HepG2 (cell line): Measurements from ENCODE around the gene ESRP2. TPM values are rescaled to one million over a fixed set of nuclear protein-coding genes. Genes with fewer than 3 reads are reported as not detected.

ENCODE experiments used
- KLF15 ChIP-seq: sonication (generic); formaldehyde crosslinking; IDR thresholded peaks from 2 replicates; pipeline ENCODE4 v1.8.1; 2023; ENCODE audit warnings: borderline replicate concordance, mild to moderate bottlenecking, inconsistent platforms, missing genetic modification reagents, mixed read lengths
- NKX3-1 ChIP-seq: sonication (generic); formaldehyde crosslinking; IDR thresholded peaks from 2 replicates; pipeline ENCODE4 v1.5.0; 2020; ENCODE audit warnings: missing genetic modification reagents
- RBFOX2 ChIP-seq: fragments of 200-400 bp; formaldehyde crosslinking; IDR thresholded peaks from 2 replicates; pipeline ENCODE4 v1.6.1; 2017; ENCODE audit warnings: low read depth, mild to moderate bottlenecking, low read length
- SP1 ChIP-seq, 2 experiments: fragments of 450-650 bp in 1 of 2; sonication (generic) in 1 of 2; formaldehyde crosslinking in 1 of 2; IDR thresholded peaks; 2 replicates each; pipeline versions ENCODE4 v1.4.0 to v1.6.1; 2016 to 2020; ENCODE audit warnings: missing genetic modification reagents in 1 of 2
- TAF1 ChIP-seq: sonication (generic); formaldehyde crosslinking; IDR thresholded peaks from 2 replicates; pipeline ENCODE4 v1.4.0; 2020; ENCODE audit warnings: missing genetic modification reagents
- TAF15 ChIP-seq: fragments of 200-400 bp; formaldehyde crosslinking; IDR thresholded peaks from one replicate; pipeline ENCODE4 v1.6.1; 2018; ENCODE audit warnings: mild to moderate bottlenecking, low read depth, low read length; ENCODE audit not compliant: poor library complexity, severe bottlenecking
- TBX3 ChIP-seq: fragments of 450-650 bp; IDR thresholded peaks from 2 replicates; pipeline ENCODE4 v1.6.1; 2017; ENCODE audit warnings: antibody characterized with exemption, mild to moderate bottlenecking, inconsistent platforms, borderline replicate concordance
- ZBTB42 ChIP-seq: sonication (generic); formaldehyde crosslinking; IDR thresholded peaks from 2 replicates; pipeline ENCODE4 v1.5.0; 2020; ENCODE audit warnings: mild to moderate bottlenecking, missing genetic modification reagents
- ZBTB7A ChIP-seq: sonication (generic); formaldehyde crosslinking; IDR thresholded peaks from 2 replicates; pipeline ENCODE4 v1.8.0; 2022; ENCODE audit warnings: mild to moderate bottlenecking, missing genetic modification reagents
- ZBTB7B ChIP-seq: sonication (generic); formaldehyde crosslinking; IDR thresholded peaks from 2 replicates; pipeline ENCODE4 v1.4.0; 2020; ENCODE audit warnings: missing genetic modification reagents
- ZNF235 ChIP-seq: sonication (generic); formaldehyde crosslinking; IDR thresholded peaks from 2 replicates; pipeline ENCODE4 v1.8.1; 2023; ENCODE audit warnings: mild to moderate bottlenecking, missing genetic modification reagents, borderline replicate concordance
- polyA plus RNA-seq, 8 experiments: library from polyadenylated mRNA; depleted of rRNA in 3 of 8; stranded (reverse) in 7 of 8; unstranded in 1 of 8; fragments of >200 nt; fragmentation: Illumina TruSeq in 4 of 8; extraction: Trizol in 4 of 8; gene quantifications; 2 replicates each; pipeline versions ENCODE4 v1.2.1 to v1.2.3, GENCODE V29; 2011 to 2016; ENCODE audit warnings: low read depth in 4 of 8, missing spikeins in 1 of 8, mixed read lengths in 1 of 8; ENCODE audit not compliant: insufficient read depth in 1 of 8
- total RNA-seq, 5 experiments: library from RNA; depleted of rRNA; stranded (reverse); fragments of >200 nt; fragmentation: Illumina TruSeq; extraction: Trizol; gene quantifications; 2 replicates each; pipeline ENCODE4 v1.2.3, GENCODE V29; 2016; ENCODE audit warnings: low read depth in 1 of 5
- TF ChIP-seq, protein P1 (sequence below): IDR thresholded peaks from 2 replicates; pipeline ENCODE4 v1.6.1; 2016; ENCODE audit warnings: missing genetic modification reagents, missing compliant biosample characterization
- TF ChIP-seq, protein P2 (sequence below): sonication (generic); formaldehyde crosslinking; IDR thresholded peaks from 2 replicates; pipeline ENCODE4 v1.4.0; 2020; ENCODE audit warnings: missing genetic modification reagents, borderline replicate concordance
- TF ChIP-seq, protein P3 (sequence below): sonication (generic); formaldehyde crosslinking; IDR thresholded peaks from 2 replicates; pipeline ENCODE4 v1.5.0; 2020; ENCODE audit warnings: missing genetic modification reagents
- TF ChIP-seq, protein P4 (sequence below): IDR thresholded peaks from 2 replicates; pipeline ENCODE4 v1.6.1; 2016
- TF ChIP-seq, protein P5 (sequence below): sonication (generic); formaldehyde crosslinking; IDR thresholded peaks from 2 replicates; pipeline ENCODE4 v1.8.0; 2022; ENCODE audit warnings: low read depth, missing genetic modification reagents
- TF ChIP-seq, protein P6 (sequence below): sonication (generic); formaldehyde crosslinking; IDR thresholded peaks from 2 replicates; pipeline ENCODE4 v1.5.1; 2020; ENCODE audit warnings: mild to moderate bottlenecking, moderate library complexity, missing genetic modification reagents

ESRP2 gene
- total and polyA plus RNA-seq, 2 of the 13 experiments (the other 11 are each of a cell fraction or from before 2014, with no cell fraction given): 21.1 to 32.4 TPM

DNA sequence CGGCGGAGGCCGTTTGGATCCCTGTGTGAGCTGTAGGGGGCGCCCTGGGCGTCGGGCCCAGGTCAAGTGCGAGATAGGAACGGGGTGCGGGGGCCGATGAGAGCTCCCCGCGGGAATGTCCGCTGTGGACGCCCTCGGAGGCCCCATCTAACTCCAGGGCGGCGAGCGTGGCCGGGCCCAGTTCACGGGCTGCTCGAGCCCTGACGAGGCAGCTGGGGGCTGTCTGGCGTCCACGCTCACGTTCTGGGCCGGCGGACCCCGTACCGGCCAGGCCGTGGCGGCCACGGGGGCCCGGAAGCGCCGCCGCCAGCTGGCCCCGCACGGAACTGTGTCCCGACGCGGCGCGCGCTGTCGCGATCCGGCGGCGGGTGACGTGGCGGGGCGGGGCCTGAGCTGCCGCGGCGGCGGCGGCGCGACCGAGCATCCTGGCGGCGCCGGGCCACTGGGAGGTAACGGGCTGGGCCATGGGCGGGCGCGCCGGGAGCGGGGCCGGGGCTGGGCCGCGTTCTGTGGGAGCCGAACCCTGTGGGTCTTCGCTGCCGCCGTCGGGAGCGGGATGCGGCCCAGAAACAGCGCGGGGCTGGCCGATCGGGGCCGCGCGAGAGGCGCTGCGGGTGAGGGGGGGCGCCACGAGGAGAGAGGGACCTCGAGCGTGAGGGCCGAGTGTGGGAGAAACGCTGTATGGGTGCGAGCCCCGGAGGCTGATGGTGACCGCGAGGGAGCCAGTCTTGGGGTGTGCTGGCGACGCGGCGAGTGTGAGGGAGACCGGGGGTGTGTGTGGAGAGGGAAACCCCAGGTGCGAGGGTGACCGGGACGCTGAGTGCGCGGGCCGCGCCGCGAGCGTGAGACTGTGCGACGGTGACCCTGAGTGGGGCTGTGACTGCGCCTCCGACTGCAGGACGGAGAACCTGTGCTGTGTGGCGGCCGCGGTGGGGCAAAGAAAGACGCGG lies 28.5 kb upstream of the ESRP2 start, which contains the start of gene SLC7A6 (continued):
- TF ChIP-seq ZNF235 (CRISPR knock-in tag): peak; percentile 83
- TF ChIP-seq, protein P1, sequence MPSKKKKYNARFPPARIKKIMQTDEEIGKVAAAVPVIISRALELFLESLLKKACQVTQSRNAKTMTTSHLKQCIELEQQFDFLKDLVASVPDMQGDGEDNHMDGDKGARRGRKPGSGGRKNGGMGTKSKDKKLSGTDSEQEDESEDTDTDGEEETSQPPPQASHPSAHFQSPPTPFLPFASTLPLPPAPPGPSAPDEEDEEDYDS: peak; percentile 38; the same call in 1 of the 2 replicates
- no peak; the same call in 1 of the 2 replicates for TF ChIP-seq SP1 (IDR thresholded peaks at IDR 0.05)
- peak; percentile 57; the same call in 1 of the 2 replicates for TF ChIP-seq SP1 (CRISPR knock-in tag; IDR thresholded peaks at IDR 0.05)
- TF ChIP-seq, protein P2, sequence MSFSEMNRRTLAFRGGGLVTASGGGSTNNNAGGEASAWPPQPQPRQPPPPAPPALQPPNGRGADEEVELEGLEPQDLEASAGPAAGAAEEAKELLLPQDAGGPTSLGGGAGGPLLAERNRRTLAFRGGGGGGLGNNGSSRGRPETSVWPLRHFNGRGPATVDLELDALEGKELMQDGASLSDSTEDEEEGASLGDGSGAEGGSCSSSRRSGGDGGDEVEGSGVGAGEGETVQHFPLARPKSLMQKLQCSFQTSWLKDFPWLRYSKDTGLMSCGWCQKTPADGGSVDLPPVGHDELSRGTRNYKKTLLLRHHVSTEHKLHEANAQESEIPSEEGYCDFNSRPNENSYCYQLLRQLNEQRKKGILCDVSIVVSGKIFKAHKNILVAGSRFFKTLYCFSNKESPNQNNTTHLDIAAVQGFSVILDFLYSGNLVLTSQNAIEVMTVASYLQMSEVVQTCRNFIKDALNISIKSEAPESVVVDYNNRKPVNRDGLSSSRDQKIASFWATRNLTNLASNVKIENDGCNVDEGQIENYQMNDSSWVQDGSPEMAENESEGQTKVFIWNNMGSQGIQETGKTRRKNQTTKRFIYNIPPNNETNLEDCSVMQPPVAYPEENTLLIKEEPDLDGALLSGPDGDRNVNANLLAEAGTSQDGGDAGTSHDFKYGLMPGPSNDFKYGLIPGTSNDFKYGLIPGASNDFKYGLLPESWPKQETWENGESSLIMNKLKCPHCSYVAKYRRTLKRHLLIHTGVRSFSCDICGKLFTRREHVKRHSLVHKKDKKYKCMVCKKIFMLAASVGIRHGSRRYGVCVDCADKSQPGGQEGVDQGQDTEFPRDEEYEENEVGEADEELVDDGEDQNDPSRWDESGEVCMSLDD (CRISPR knock-in tag): peak; percentile 96
- TF ChIP-seq, protein P3, sequence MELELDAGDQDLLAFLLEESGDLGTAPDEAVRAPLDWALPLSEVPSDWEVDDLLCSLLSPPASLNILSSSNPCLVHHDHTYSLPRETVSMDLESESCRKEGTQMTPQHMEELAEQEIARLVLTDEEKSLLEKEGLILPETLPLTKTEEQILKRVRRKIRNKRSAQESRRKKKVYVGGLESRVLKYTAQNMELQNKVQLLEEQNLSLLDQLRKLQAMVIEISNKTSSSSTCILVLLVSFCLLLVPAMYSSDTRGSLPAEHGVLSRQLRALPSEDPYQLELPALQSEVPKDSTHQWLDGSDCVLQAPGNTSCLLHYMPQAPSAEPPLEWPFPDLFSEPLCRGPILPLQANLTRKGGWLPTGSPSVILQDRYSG (CRISPR knock-in tag): 0 out of 2 replicates have a peak, but pooled peaks have one; percentile 42
- TF ChIP-seq, protein P4, sequence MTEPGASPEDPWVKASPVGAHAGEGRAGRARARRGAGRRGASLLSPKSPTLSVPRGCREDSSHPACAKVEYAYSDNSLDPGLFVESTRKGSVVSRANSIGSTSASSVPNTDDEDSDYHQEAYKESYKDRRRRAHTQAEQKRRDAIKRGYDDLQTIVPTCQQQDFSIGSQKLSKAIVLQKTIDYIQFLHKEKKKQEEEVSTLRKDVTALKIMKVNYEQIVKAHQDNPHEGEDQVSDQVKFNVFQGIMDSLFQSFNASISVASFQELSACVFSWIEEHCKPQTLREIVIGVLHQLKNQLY (CRISPR knock-in tag): 0 out of 2 replicates have a peak, but pooled peaks have one; percentile 24
- TF ChIP-seq, protein P5, sequence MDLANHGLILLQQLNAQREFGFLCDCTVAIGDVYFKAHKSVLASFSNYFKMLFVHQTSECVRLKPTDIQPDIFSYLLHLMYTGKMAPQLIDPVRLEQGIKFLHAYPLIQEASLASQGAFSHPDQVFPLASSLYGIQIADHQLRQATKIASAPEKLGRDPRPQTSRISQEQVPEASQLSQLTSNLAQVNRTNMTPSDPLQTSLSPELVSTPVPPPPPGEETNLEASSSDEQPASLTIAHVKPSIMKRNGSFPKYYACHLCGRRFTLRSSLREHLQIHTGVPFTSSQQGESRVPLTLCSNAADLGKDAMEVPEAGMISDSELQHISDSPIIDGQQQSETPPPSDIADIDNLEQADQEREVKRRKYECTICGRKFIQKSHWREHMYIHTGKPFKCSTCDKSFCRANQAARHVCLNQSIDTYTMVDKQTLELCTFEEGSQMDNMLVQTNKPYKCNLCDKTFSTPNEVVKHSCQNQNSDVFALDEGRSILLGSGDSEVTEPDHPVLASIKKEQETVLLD: peak; percentile 66
- TF ChIP-seq TBX3: peak; percentile 54; the same call in 1 of the 2 replicates
- TF ChIP-seq ZBTB7B: peak; percentile 49
- 0 out of 2 replicates have a peak, but pooled peaks have one; percentile 52 for TF ChIP-seq KLF15
- peak; percentile 50 for TF ChIP-seq TAF1 (CRISPR knock-in tag)
- peak; percentile 84 for TF ChIP-seq ZBTB7A (CRISPR knock-in tag)
- TF ChIP-seq NKX3-1: peak; percentile 45; the same call in 1 of the 2 replicates
- TF ChIP-seq TAF15: no peak
- TF ChIP-seq, protein P6, sequence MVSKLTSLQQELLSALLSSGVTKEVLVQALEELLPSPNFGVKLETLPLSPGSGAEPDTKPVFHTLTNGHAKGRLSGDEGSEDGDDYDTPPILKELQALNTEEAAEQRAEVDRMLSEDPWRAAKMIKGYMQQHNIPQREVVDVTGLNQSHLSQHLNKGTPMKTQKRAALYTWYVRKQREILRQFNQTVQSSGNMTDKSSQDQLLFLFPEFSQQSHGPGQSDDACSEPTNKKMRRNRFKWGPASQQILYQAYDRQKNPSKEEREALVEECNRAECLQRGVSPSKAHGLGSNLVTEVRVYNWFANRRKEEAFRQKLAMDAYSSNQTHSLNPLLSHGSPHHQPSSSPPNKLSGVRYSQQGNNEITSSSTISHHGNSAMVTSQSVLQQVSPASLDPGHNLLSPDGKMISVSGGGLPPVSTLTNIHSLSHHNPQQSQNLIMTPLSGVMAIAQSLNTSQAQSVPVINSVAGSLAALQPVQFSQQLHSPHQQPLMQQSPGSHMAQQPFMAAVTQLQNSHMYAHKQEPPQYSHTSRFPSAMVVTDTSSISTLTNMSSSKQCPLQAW (CRISPR knock-in tag): peak; percentile 56; the same call in 1 of the 2 replicates
- 0 out of 2 replicates have a peak, but pooled peaks have one; percentile 12 for TF ChIP-seq ZBTB42 (CRISPR knock-in tag)
- TF ChIP-seq RBFOX2: peak; percentile 85
